KMS-11 (cell line): ENCODE results near the gene MMP24.

ENCODE experiments used
- H2AFZ ChIP-seq: fragments of 200-600 bp; sonication (generic); 2 replicates; pipeline ENCODE4 v1.6.1; 2016; ENCODE audit warnings: antibody characterized with exemption, mixed run types, low read depth
- H3K27ac ChIP-seq: fragments of 200-600 bp; sonication (generic); 2 replicates; pipeline ENCODE4 v1.6.1; 2016; ENCODE audit warnings: mild to moderate bottlenecking, mixed run types
- H3K27me3 ChIP-seq: fragments of 200-600 bp; sonication (generic); 2 replicates; pipeline ENCODE4 v1.6.1; 2017; ENCODE audit warnings: mild to moderate bottlenecking, low read depth, mixed run types, moderate library complexity; ENCODE audit not compliant: insufficient read depth
- H3K36me3 ChIP-seq: fragments of 200-600 bp; sonication (generic); 2 replicates; pipeline ENCODE4 v1.6.1; 2017; ENCODE audit warnings: mild to moderate bottlenecking, mixed run types; ENCODE audit not compliant: insufficient read depth
- H3K4me1 ChIP-seq: fragments of 200-600 bp; sonication (generic); 2 replicates; pipeline ENCODE4 v1.6.1; 2016; ENCODE audit warnings: mild to moderate bottlenecking, low read depth, mixed run types; ENCODE audit not compliant: poor library complexity, severe bottlenecking
- H3K4me2 ChIP-seq: fragments of 200-600 bp; sonication (generic); 2 replicates; pipeline ENCODE4 v1.7.0; 2016; ENCODE audit warnings: mild to moderate bottlenecking, mixed run types
- H3K4me3 ChIP-seq: fragments of 200-600 bp; sonication (generic); IDR thresholded peaks from 2 replicates; pipeline ENCODE4 v1.6.1; 2017; ENCODE audit warnings: low read depth, low read length, mixed read lengths; ENCODE audit not compliant: insufficient read depth
- H3K79me2 ChIP-seq: fragments of 200-600 bp; sonication (generic); 2 replicates; pipeline ENCODE4 v1.6.1; 2016; ENCODE audit warnings: low read depth, mixed run types; ENCODE audit not compliant: insufficient read depth
- H3K9ac ChIP-seq: fragments of 200-600 bp; sonication (generic); 2 replicates; pipeline ENCODE4 v1.6.1; 2016; ENCODE audit warnings: mild to moderate bottlenecking, mixed run types
- H4K20me1 ChIP-seq: fragments of 200-600 bp; sonication (generic); 2 replicates; pipeline ENCODE4 v1.6.1; 2016; ENCODE audit warnings: mild to moderate bottlenecking, mixed run types; ENCODE audit not compliant: insufficient read depth
- TF ChIP-seq, protein P1 (sequence below): fragments of 200-600 bp; sonication (generic); conservative IDR thresholded peaks from 2 replicates; pipeline ENCODE4 v1.6.1; 2017; ENCODE audit warnings: low read depth, mild to moderate bottlenecking, antibody characterized with exemption, low read length, moderate library complexity, mixed read lengths

The MMP24 gene

GRCh38 chr20:35263532-35264341 is 37.2 kb downstream of the MMP24 start:
- Histone ChIP-seq H3K79me2 (no peaks in the 10 kb centered on the region), H3K9ac (no peak overlapping the region), H4K20me1 (no peaks in the 10 kb centered on the region), H3K36me3 (no peaks in the 10 kb centered on the region), H3K4me2 (no peak overlapping the region), H3K27ac (no peak overlapping the region), H3K27me3 (no peaks in the 10 kb centered on the region), H3K4me1 (no peaks in the 10 kb centered on the region), H2AFZ (no peak overlapping the region), H3K4me3 (no peak overlapping the region)
- TF ChIP-seq, protein P1, sequence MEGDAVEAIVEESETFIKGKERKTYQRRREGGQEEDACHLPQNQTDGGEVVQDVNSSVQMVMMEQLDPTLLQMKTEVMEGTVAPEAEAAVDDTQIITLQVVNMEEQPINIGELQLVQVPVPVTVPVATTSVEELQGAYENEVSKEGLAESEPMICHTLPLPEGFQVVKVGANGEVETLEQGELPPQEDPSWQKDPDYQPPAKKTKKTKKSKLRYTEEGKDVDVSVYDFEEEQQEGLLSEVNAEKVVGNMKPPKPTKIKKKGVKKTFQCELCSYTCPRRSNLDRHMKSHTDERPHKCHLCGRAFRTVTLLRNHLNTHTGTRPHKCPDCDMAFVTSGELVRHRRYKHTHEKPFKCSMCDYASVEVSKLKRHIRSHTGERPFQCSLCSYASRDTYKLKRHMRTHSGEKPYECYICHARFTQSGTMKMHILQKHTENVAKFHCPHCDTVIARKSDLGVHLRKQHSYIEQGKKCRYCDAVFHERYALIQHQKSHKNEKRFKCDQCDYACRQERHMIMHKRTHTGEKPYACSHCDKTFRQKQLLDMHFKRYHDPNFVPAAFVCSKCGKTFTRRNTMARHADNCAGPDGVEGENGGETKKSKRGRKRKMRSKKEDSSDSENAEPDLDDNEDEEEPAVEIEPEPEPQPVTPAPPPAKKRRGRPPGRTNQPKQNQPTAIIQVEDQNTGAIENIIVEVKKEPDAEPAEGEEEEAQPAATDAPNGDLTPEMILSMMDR = no peak

DNA sequence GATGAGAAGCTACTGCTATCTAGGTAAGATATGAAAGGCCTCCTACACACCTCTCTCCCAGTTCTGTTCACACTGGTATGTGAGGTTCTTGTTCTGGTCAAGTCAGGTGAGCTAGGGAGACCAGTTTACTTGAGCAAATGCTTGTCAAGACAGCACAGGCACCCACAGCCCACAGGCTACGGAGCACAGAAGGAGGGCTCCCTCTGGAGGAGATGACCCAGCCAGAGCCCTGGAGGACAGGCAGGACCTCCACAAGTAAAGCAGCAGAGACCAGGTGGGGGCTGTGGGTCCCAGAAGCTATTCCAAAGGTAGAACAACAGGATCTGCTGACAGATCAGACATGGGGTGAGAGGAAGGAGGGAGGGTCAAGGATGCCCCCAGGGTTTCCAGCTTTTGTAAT is 38.3 kb downstream of the MMP24 start:
- H3K4me1 ChIP-seq = no peaks in the 10 kb centered on the region

DNA sequence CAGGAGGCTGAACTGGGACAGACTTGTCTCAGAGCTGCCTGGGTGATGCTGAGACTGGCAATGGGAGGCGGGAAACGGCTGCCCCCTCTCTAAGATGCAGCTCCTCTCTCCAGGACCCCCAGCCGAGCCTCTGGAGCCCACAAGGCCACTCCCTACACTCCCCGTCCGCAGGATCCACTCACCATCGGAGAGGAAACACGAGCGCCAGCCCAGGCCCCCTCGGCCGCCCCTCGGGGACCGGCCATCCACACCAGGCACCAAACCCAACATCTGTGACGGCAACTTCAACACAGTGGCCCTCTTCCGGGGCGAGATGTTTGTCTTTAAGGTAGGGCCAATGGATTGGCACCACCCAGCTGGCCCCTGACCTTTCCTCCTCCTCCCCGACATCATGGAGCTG is 40.6 kb downstream of the MMP24 start:
- H3K4me1 ChIP-seq = no peaks in the 10 kb centered on the region
- no peak overlapping the region for H3K4me3 ChIP-seq
- no peaks in the 10 kb centered on the region for H3K79me2 ChIP-seq
- H4K20me1 ChIP-seq = no peaks in the 10 kb centered on the region
- no peak overlapping the region for H3K9ac ChIP-seq
- TF ChIP-seq, protein P1 = no peak
- H3K4me2 ChIP-seq = no peak overlapping the region
- H3K27me3 ChIP-seq = no peaks in the 10 kb centered on the region
- no peaks in the 10 kb centered on the region for H3K36me3 ChIP-seq
- H2AFZ ChIP-seq = no peak overlapping the region
- no peak overlapping the region for H3K27ac ChIP-seq

More for the DNA sequence above, 38.3 kb downstream of the MMP24 start:
- Histone ChIP-seq H3K79me2 (no peaks in the 10 kb centered on the region), H3K4me2 (no peak overlapping the region), H3K4me3 (no peak overlapping the region), H3K27me3 (no peaks in the 10 kb centered on the region), H2AFZ (no peak overlapping the region), H4K20me1 (no peaks in the 10 kb centered on the region), H3K9ac (no peak overlapping the region), H3K27ac (no peak overlapping the region), H3K36me3 (no peaks in the 10 kb centered on the region)
- TF ChIP-seq, protein P1 = no peak

- no peaks in the 10 kb centered on the region for H4K20me1 ChIP-seq
- no peak overlapping the region for H3K4me2 ChIP-seq
- no peak overlapping the region for H3K27ac ChIP-seq
- no peaks in the 10 kb centered on the region for H3K4me1 ChIP-seq
- no peaks in the 10 kb centered on the region for H3K79me2 ChIP-seq
- no peaks in the 10 kb centered on the region for H3K36me3 ChIP-seq
- H3K4me3 ChIP-seq = no peak overlapping the region
- no peaks in the 10 kb centered on the region for H3K27me3 ChIP-seq
- TF ChIP-seq, protein P1 = peak; percentile 90
- no peak overlapping the region; the same call in 1 of the 2 replicates for H2AFZ ChIP-seq
- no peak overlapping the region for H3K9ac ChIP-seq
Measured at GRCh38 chr20:35269055-35269781, 42.7 kb downstream of the MMP24 start.
